Measurements from ENCODE around the gene OR52B6.

OR52B6 gene, protein sequence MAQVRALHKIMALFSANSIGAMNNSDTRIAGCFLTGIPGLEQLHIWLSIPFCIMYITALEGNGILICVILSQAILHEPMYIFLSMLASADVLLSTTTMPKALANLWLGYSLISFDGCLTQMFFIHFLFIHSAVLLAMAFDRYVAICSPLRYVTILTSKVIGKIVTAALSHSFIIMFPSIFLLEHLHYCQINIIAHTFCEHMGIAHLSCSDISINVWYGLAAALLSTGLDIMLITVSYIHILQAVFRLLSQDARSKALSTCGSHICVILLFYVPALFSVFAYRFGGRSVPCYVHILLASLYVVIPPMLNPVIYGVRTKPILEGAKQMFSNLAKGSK

DNA sequence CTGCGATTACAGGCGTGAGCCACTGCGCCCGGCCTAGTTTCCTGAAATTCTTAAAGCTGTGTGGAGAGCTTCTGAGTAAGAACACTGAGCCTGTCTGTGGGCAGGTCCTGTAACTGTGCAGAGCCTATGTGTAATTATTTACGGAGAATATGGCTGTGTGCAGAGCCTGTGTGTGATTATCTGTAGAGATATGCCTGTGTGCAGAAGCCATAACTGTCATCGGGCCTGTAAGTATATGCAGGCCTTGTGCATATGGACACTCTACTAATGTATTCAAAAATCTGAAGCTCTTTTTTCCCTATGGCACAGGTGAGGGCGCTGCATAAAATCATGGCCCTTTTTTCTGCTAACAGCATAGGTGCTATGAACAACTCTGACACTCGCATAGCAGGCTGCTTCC, at the start of gene OR52B6:
OR52B6 (plus strand) TSS at position 301 of the 400 bp plus-strand sequence; CDS start at position 301, 0 bp downstream.
- no peak within 1 kb of the TSS for H3K27ac ChIP-seq
- TF ChIP-seq, protein P1, sequence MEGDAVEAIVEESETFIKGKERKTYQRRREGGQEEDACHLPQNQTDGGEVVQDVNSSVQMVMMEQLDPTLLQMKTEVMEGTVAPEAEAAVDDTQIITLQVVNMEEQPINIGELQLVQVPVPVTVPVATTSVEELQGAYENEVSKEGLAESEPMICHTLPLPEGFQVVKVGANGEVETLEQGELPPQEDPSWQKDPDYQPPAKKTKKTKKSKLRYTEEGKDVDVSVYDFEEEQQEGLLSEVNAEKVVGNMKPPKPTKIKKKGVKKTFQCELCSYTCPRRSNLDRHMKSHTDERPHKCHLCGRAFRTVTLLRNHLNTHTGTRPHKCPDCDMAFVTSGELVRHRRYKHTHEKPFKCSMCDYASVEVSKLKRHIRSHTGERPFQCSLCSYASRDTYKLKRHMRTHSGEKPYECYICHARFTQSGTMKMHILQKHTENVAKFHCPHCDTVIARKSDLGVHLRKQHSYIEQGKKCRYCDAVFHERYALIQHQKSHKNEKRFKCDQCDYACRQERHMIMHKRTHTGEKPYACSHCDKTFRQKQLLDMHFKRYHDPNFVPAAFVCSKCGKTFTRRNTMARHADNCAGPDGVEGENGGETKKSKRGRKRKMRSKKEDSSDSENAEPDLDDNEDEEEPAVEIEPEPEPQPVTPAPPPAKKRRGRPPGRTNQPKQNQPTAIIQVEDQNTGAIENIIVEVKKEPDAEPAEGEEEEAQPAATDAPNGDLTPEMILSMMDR (conservative IDR thresholded peaks at IDR 0.05): no peak

DNA sequence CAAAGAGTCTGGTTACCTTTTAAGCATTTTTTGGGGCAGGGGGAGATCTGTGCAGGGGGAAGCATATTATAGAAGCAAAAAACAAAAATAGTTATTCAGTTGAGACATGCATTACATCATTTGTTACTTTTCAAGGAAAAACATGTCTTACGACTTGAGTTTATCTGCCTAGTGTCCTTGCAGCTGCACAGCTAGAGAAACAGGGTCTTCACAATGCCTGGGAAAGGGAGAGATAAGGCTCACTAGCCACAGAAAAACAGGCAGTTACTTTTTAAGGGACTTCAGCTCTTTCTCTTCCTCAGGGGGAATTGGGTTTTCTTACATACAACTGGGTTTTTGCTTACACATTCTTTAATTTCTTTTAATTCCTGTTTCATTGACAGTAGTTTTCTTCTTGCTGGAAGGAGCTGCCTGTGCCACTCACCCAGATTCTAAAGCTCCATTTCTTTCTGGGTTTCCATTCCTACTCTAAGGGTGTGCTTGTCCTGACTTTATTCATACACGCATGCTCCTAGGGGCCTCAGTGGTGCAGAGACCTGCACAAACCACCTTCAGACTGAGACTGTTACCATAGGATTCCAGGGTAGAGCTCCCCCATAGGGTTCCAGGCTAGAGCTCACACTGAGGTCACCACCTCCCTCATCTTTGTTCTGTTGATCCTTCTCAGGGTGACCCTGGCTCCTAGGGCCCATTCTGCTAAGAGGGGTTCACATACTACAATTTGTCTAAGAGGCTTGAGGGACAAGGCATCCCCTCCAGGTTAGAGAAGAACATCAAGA, 49.4 kb upstream of the OR52B6 start:
- TF ChIP-seq, protein P1 (conservative IDR thresholded peaks at IDR 0.05): no peak
- no peak overlapping the region for H3K27ac ChIP-seq

DNA sequence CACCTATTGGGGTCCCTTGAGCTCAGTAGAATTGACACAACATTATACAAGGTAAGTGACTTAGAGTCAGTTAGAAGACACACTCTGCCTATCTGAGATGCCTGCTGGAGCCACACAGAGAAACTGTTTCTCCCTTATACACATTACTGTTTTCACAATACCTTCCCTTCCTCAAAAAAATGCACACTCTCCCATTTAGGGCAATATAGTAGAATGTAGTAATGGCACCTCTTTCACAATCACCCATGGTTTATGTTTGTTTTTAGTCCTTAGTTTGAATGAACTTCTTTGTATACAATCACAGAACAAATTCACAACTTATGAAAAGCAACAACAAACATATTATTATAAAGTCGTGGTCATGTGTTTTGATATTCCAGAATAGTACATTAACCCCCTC, 46.6 kb upstream of the OR52B6 start:
- no peak overlapping the region for H3K27ac ChIP-seq
- TF ChIP-seq, protein P1 (conservative IDR thresholded peaks at IDR 0.05): no peak

DNA sequence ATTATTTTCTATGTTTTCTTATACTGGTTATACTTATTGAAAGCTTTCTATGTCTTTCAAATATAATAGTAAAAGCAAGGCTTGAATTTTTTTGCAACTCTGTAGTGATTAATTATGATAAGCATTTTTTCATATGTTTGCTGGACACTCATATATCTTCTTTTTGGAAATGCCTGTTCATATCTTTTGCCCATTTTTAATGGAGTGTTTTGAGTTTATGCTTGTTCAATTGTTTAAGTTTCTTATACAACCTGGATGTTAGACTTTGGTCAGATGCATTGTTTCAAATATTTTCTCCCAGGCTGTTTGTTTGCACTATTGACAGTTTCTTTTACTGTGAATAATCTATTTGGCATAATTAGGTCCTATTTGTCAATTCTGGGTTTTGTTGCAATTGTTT, 44.2 kb upstream of the OR52B6 start:
- TF ChIP-seq, protein P1 (conservative IDR thresholded peaks at IDR 0.05): no peak
- H3K27ac ChIP-seq: no peak overlapping the region

DNA sequence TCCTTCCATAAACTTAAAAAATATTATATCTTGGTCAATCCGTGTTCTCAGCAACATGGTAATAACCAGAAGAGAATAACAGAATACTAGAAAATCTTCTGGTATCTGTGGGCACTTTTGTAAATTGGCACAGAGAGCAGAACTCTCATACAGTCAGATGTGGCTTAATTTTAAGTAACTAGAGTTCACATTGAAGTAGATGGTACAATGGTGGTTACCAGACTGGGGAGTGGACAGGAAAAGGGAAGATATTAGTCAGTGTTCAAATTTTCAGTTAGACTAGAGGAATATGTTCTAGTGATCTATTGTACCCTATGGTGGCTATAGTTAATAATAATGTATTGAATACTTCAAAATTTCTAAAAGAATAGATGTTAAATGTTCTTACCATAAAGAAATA, 39.2 kb upstream of the OR52B6 start:
- H3K27ac ChIP-seq: no peak overlapping the region
- TF ChIP-seq, protein P1 (conservative IDR thresholded peaks at IDR 0.05): no peak

DNA sequence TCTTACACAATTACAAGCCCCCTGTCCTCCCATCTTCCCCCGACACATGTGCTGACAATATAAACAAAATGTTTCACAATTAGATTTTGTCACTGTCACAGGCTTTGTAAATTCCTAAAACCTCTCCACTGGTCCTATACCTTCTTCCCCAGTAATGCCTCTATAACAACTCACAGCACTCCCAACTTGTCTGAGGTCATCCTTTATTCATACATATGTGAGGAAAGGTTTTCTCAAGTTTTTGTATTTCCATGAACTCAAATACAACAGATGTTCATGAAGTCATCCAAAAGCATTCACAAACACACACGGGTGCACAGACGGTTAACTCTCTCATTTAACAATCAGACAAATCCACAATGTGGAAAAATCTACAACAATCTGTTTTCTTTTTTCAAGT, 34.2 kb upstream of the OR52B6 start:
- H3K27ac ChIP-seq: no peak overlapping the region
- TF ChIP-seq, protein P1 (conservative IDR thresholded peaks at IDR 0.05): no peak

DNA sequence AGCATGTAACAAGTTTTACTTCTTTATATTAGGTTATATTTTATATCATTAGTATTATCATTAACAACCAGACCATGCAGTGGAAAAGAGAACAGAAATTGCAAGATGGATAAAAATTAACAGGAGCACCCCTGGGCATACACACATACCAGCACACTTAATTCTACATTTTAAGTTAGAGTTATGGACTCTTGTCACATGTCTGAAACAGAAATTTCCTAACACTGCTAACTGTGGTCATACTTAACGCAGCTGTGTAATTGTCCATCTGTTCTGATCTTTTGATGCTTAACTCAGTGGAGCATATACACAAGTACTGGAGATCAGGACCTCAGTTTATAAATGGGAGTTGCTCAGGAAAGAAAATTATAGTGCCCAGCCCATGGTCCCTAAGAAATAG, 32.7 kb upstream of the OR52B6 start:
- H3K27ac ChIP-seq: no peak overlapping the region
- TF ChIP-seq, protein P1 (conservative IDR thresholded peaks at IDR 0.05): no peak
